ENCODE results near the gene IL23R. TPM values are rescaled to one million over a fixed set of nuclear protein-coding genes. Genes with fewer than 3 reads are reported as not detected.

Gene IL23R
- total and polyA plus RNA-seq, 4 donors: 0.08 to 0.09 TPM; not detected in 2

- WGBS: 91% methylated on average over 4 of the region's 4 CpGs
- no peak for TF ChIP-seq EGR1 (IDR thresholded peaks at IDR 0.05; ENCODE audit: low read depth in 2 of 2)
- TF ChIP-seq GABPA (IDR thresholded peaks at IDR 0.05 in 1 of 2, conservative IDR thresholded peaks at IDR 0.05 in 1 of 2): no peak
- TF ChIP-seq MAX (IDR thresholded peaks at IDR 0.05): no peak
- no peak for TF ChIP-seq RAD21 (IDR thresholded peaks at IDR 0.05)
- TF ChIP-seq RXRA (IDR thresholded peaks at IDR 0.05): no peak
- TF ChIP-seq HNF4A (conservative IDR thresholded peaks at IDR 0.05): no peak
- no peak for TF ChIP-seq HNF4G (IDR thresholded peaks at IDR 0.05)
- no peak for TF ChIP-seq ATF3 (IDR thresholded peaks at IDR 0.05)
- TF ChIP-seq SP1 (IDR thresholded peaks at IDR 0.05): no peak
- TF ChIP-seq JUND (IDR thresholded peaks at IDR 0.05): no peak
- no peak for TF ChIP-seq FOXA1 (IDR thresholded peaks at IDR 0.05)
- Histone ChIP-seq H3K9me3 (ENCODE audit: control insufficient read depth in 4 of 4, low read length in 3 of 4) (no peaks in the 10 kb centered on the region), H3K36me3 (ENCODE audit: control insufficient read depth in 4 of 4, insufficient read depth in 3 of 4, low read depth in 1 of 4, low read length in 3 of 4) (no peaks in the 10 kb centered on the region), H3K4me1 (ENCODE audit: control insufficient read depth in 4 of 4, insufficient read depth in 4 of 4, low read length in 3 of 4) (peaks cover 0 to 9% (median 6%) of the 10 kb centered on the region in 4 donors), H3K27me3 (ENCODE audit: control insufficient read depth in 4 of 4, insufficient read depth in 4 of 4, low read length in 3 of 4) (no peaks in the 10 kb centered on the region), H3K27ac (ENCODE audit: low read depth in 1 of 2, low read length in 2 of 2) (no peak overlapping the region), H3K4me3 (ENCODE audit: low read depth in 1 of 3, low read length in 3 of 3) (no peak overlapping the region), H3K9ac (ENCODE audit: low read depth in 1 of 2, low read length in 2 of 2) (no peak overlapping the region)
- no peak for DNase-seq (ENCODE audit: low spot score)
These were observed 15.3 kb upstream of the IL23R start for GRCh38 chr1:67150931-67151330.

- Histone ChIP-seq H3K27ac (ENCODE audit: low read depth in 1 of 2, low read length in 2 of 2) (no peak overlapping the region), H3K9me3 (ENCODE audit: control insufficient read depth in 4 of 4, low read length in 3 of 4) (no peaks in the 10 kb centered on the region), H3K4me3 (ENCODE audit: low read depth in 1 of 3, low read length in 3 of 3) (no peak overlapping the region), H3K9ac (ENCODE audit: low read depth in 1 of 2, low read length in 2 of 2) (no peak overlapping the region), H3K27me3 (ENCODE audit: control insufficient read depth in 4 of 4, insufficient read depth in 4 of 4, low read length in 3 of 4) (no peaks in the 10 kb centered on the region), H3K36me3 (ENCODE audit: control insufficient read depth in 4 of 4, insufficient read depth in 3 of 4, low read depth in 1 of 4, low read length in 3 of 4) (no peaks in the 10 kb centered on the region), H3K4me1 (ENCODE audit: control insufficient read depth in 4 of 4, insufficient read depth in 4 of 4, low read length in 3 of 4) (no peaks in the 10 kb centered on the region)
- DNase-seq (ENCODE audit: low spot score): no peak
- 89% methylated on average over 2 of the region's 2 CpGs for WGBS
- TF ChIP-seq HNF4A (conservative IDR thresholded peaks at IDR 0.05): no peak
- no peak for TF ChIP-seq ZBTB33 (IDR thresholded peaks at IDR 0.05)
- TF ChIP-seq REST (IDR thresholded peaks at IDR 0.05): no peak
- no peak for TF ChIP-seq EGR1 (IDR thresholded peaks at IDR 0.05; ENCODE audit: low read depth in 2 of 2)
- TF ChIP-seq FOXA1 (IDR thresholded peaks at IDR 0.05): no peak
- no peak for TF ChIP-seq CTCF (IDR thresholded peaks at IDR 0.05; ENCODE audit: low read depth, low read length, missing input control)
- TF ChIP-seq NR2F2 (IDR thresholded peaks at IDR 0.05): no peak
- TF ChIP-seq SP1 (IDR thresholded peaks at IDR 0.05): no peak
- no peak for TF ChIP-seq YY1 (IDR thresholded peaks at IDR 0.05)
- TF ChIP-seq FOXA2 (IDR thresholded peaks at IDR 0.05): no peak
- TF ChIP-seq JUND (IDR thresholded peaks at IDR 0.05): no peak
- TF ChIP-seq TAF1 (conservative IDR thresholded peaks at IDR 0.05): no peak
These were observed 7.9 kb upstream of the IL23R start for GRCh38 chr1:67158401-67158800.

All from liver (tissue), 9 donors.